Colonic mucosa (tissue), 4 donors: Measurements from ENCODE around the gene AGMAT. TPM values are rescaled to one million over a fixed set of nuclear protein-coding genes. Genes with fewer than 3 reads are reported as not detected.

Source experiments
- DNase-seq: peaks from one replicate; pipeline ENCODE4 v3.0.0-alpha.2; 2020
- H3K27ac ChIP-seq: fragments of 200-600 bp; one replicate; pipeline ENCODE4 v1.8.0; 2021
- H3K27me3 ChIP-seq: fragments of 200-600 bp; one replicate; pipeline ENCODE4 v1.8.0; 2021
- H3K36me3 ChIP-seq: fragments of 200-600 bp; one replicate; pipeline ENCODE4 v1.8.0; 2021
- H3K4me1 ChIP-seq: fragments of 200-600 bp; one replicate; pipeline ENCODE4 v1.8.0; 2021; ENCODE audit warnings: mild to moderate bottlenecking
- H3K4me3 ChIP-seq: fragments of 200-600 bp; one replicate; pipeline ENCODE4 v1.8.0; 2021
- H3K9ac ChIP-seq, 2 donors: one replicate each; pipeline ENCODE4 v1.7.0; 2013; ENCODE audit warnings: control low read depth in 2 of 2, low read depth in 2 of 2, low read length in 2 of 2
- H3K9me3 ChIP-seq: fragments of 200-600 bp; one replicate; pipeline ENCODE4 v1.8.0; 2021
- CTCF ChIP-seq: fragments of 200-600 bp; IDR thresholded peaks from one replicate; pipeline ENCODE4 v1.8.0; 2022; ENCODE audit warnings: antibody characterized with exemption, mild to moderate bottlenecking
- intact Hi-C: fragments of 100-400 bp; cut with DNase I; formaldehyde crosslinking; loops from one replicate; pipeline ENCODE4 v1.14.1; 2022
- total RNA-seq, 2 donors: library from RNA; stranded (reverse); fragmentation: NEBNext Ultra II Directional in 1 of 2; extraction: Animal tissue kit (Norgen Biotek cat#: 25700) in 1 of 2; gene quantifications; one replicate each; pipeline ENCODE4 v1.2.1, GENCODE V29; 2021
- donor health status: healthy.
- donor health status: DM: no; HTN: no; CAD: no.
- donor health status: DM: no; HTN: no; CAD: no.

Gene AGMAT
- total RNA-seq, 2 donors from 2014 or later: 21.6 to 54.2 TPM

- Histone ChIP-seq H3K36me3 (no peaks in the 10 kb centered on the region), H3K27me3 (no peaks in the 10 kb centered on the region), H3K9ac (no peak overlapping the region), H3K27ac (no peak overlapping the region), H3K9me3 (no peaks in the 10 kb centered on the region), H3K4me3 (no peak overlapping the region), H3K4me1 (no peaks in the 10 kb centered on the region)
- intact Hi-C loops: no loop called here
- DNase-seq: no peak
- TF ChIP-seq CTCF: no peak
Measured at GRCh38 chr1:15575549-15576150, 9.2 kb downstream of the AGMAT start.

- Histone ChIP-seq H3K36me3 (peaks cover 2% of the 10 kb centered on the region), H3K27ac (no peak overlapping the region), H3K9me3 (no peaks in the 10 kb centered on the region), H3K9ac (no peak overlapping the region), H3K4me3 (no peak overlapping the region), H3K27me3 (no peaks in the 10 kb centered on the region), H3K4me1 (no peaks in the 10 kb centered on the region)
- DNase-seq: no peak
- TF ChIP-seq CTCF: no peak
- intact Hi-C loops: no loop called here
Measured at GRCh38 chr1:15574741-15575140, 10.1 kb downstream of the AGMAT start.

GRCh38 chr1:15573477-15573876 is 11.4 kb downstream of the AGMAT start:
- H3K27ac ChIP-seq: no peak overlapping the region
- H3K4me3 ChIP-seq: no peak overlapping the region
- no peaks in the 10 kb centered on the region for H3K9me3 ChIP-seq
- H3K9ac ChIP-seq: no peak overlapping the region
- H3K36me3 ChIP-seq: peaks cover 5% of the 10 kb centered on the region
- TF ChIP-seq CTCF: no peak
- no peaks in the 10 kb centered on the region for H3K4me1 ChIP-seq
- DNase-seq: no peak
- intact Hi-C loops: no loop called here
- H3K27me3 ChIP-seq: no peaks in the 10 kb centered on the region

- Histone ChIP-seq H3K9me3 (no peaks in the 10 kb centered on the region), H3K4me1 (no peaks in the 10 kb centered on the region), H3K36me3 (peaks cover 9% of the 10 kb centered on the region), H3K9ac (no peak overlapping the region), H3K27ac (no peak overlapping the region), H3K27me3 (no peaks in the 10 kb centered on the region), H3K4me3 (no peak overlapping the region)
- no peak for DNase-seq
- no peak for TF ChIP-seq CTCF
- intact Hi-C loops: no loop called here
Measured at GRCh38 chr1:15571266-15571665, 13.6 kb downstream of the AGMAT start.

GRCh38 chr1:15570861-15571260 is 14.0 kb downstream of the AGMAT start:
- Histone ChIP-seq H3K27me3 (no peaks in the 10 kb centered on the region), H3K9ac (no peak overlapping the region), H3K27ac (no peak overlapping the region), H3K4me3 (no peak overlapping the region), H3K4me1 (no peaks in the 10 kb centered on the region), H3K9me3 (no peaks in the 10 kb centered on the region), H3K36me3 (peaks cover 13% of the 10 kb centered on the region)
- intact Hi-C loops: no loop called here
- no peak for TF ChIP-seq CTCF
- no peak for DNase-seq
